ENCODE results near the gene RUNX3. TPM values are rescaled to one million over a fixed set of nuclear protein-coding genes. Genes with fewer than 3 reads are reported as not detected.
A peak's percentile ranks its signal among the peaks of the same experiment; 100 is the strongest.

Gene RUNX3
- total and polyA plus RNA-seq, 2 of the 8 experiments (the other 6 are each of a cell fraction or from before 2014, with no cell fraction given): 0.62 to 0.82 TPM

DNA sequence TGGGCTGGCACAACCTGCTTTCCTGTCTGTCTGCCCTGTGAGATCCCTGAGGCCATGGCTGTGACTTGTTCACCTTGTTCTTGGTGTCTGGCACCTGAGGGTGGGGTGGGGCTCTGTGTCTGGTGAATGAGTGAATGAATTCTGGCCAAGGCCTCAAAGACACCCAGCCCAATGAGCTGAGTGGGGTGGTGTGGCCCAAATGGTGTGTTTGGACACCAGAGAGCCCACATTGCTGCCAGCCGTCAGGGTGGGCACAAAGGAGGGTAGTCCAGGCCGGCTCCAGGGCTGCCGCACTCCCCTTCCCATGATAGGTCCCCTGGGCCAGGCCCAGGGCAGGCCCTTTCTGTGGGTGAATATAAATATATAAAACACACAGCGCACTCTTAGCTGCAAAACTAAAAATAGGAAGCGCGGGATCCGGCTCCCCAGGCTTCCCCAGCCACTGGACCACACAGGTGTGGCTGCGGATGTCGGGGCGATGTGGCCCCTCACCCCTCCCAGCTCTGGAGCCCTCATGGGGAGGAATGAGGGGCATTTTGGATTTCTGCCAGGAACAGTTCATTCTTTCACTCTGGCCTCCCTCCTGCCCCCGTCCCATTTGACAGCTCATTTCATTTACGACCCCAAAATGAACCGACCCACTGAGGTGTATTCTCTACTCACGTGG, 33.3 kb downstream of the RUNX3 start:
- H3K79me1 ChIP-seq (ENCODE audit: low read depth, low read length): no peaks in the 10 kb centered on the region
- POLR2A ChIA-PET (ENCODE audit: partially characterized antibody): interaction anchor here (0.5 kb wide), 1 partner anchor 172 kb away, joined by 3 read pairs; no protein-coding TSS in a partner anchor
- no peak overlapping the region for H3K4ac ChIP-seq (replicated peaks; ENCODE audit: insufficient read length, low read depth, low read length)
- no peak overlapping the region for H2AFZ ChIP-seq (ENCODE audit: low read length)
- H3K4me3 ChIP-seq (ENCODE audit: extremely low read depth in 1 of 4, insufficient read depth in 2 of 4, low read depth in 3 of 4, low read length in 4 of 4): no peak overlapping the region
- no peak overlapping the region for H4K5ac ChIP-seq (ENCODE audit: insufficient read length, low read depth, low read length)
- H3K9me3 ChIP-seq (ENCODE audit: insufficient read depth in 2 of 2, low read depth in 1 of 2, low read length in 1 of 2): peaks cover 11 to 13% of the 10 kb centered on the region in 2 experiments
- CTCF ChIA-PET (ENCODE audit: partially characterized antibody): interaction anchor here (0.6 to 4.6 kb wide), 22 partner anchors 9 to 310 kb away, joined by 3 to 69 read pairs (median 5); no protein-coding TSS in a partner anchor
- no peak for FAIRE-seq
- no peak overlapping the region for H2BK15ac ChIP-seq (ENCODE audit: low read length)
- no peak overlapping the region; the same call in 1 of the 2 replicates for H4K8ac ChIP-seq (ENCODE audit: extremely low read depth, insufficient read depth, low read length)
- no peak overlapping the region for H3K9ac ChIP-seq (replicated peaks in 1 of 4; ENCODE audit: extremely low read depth in 1 of 4, low read depth in 3 of 4, low read length in 3 of 4)
- no peaks in the 10 kb centered on the region for H3K27me3 ChIP-seq (replicated peaks in 1 of 4; ENCODE audit: control insufficient read depth in 3 of 4, extremely low read depth in 1 of 4, insufficient read depth in 3 of 4, low read length in 3 of 4)
- H2BK5ac ChIP-seq (ENCODE audit: low read depth, low read length): no peak overlapping the region
- no peaks in the 10 kb centered on the region for H4K20me1 ChIP-seq (replicated peaks in 1 of 2; ENCODE audit: control insufficient read depth in 1 of 2, insufficient read depth in 2 of 2, low read length in 2 of 2)
- WGBS, 2 experiments (ENCODE audit: extremely low coverage in 1 of 2, insufficient coverage in 1 of 2, insufficient read length in 1 of 2, insufficient replicate concordance in 2 of 2, low coverage in 1 of 2, low lambda C conversion rate in 2 of 2, missing lambda C conversion rate in 1 of 2): 94% methylated on average over 14 of the region's 14 CpGs; no CpG with 5 or more reads in 1 of the 2 experiments
- H3K4me2 ChIP-seq (ENCODE audit: insufficient read depth in 1 of 2, low read depth in 2 of 2, low read length in 2 of 2): no peak overlapping the region
- H3K56ac ChIP-seq (replicated peaks; ENCODE audit: insufficient read length, low read depth, low read length): no peak overlapping the region
- peak in 1 of 2 experiments; percentile 33 for DNase-seq (ENCODE audit: low read depth in 1 of 2, low spot score in 2 of 2)
- H3K14ac ChIP-seq (ENCODE audit: insufficient read length): no peak overlapping the region
- H2BK12ac ChIP-seq (ENCODE audit: low read depth, low read length): no peak overlapping the region
- H3K27ac ChIP-seq (ENCODE audit: low read depth, low read length): no peak overlapping the region
- H3K79me2 ChIP-seq (ENCODE audit: control insufficient read depth in 1 of 2, insufficient read depth in 2 of 2, low read length in 2 of 2): no peaks in the 10 kb centered on the region
- no peak overlapping the region for H4K91ac ChIP-seq (replicated peaks; ENCODE audit: insufficient read length, low read length)
- no peak overlapping the region for H2AK5ac ChIP-seq (ENCODE audit: low read depth, low read length)
- no peaks in the 10 kb centered on the region; a peak in 1 of 7 replicates for H3K4me1 ChIP-seq (replicated peaks in 1 of 4; ENCODE audit: control insufficient read depth in 3 of 4, insufficient read depth in 4 of 4, low read length in 3 of 4)
- H3K23ac ChIP-seq (ENCODE audit: insufficient read length): no peak overlapping the region
- no peak overlapping the region for H2BK120ac ChIP-seq (replicated peaks; ENCODE audit: low read depth, low read length)
- H3K18ac ChIP-seq (ENCODE audit: extremely low read depth, low read length): no peak overlapping the region
- no peaks in the 10 kb centered on the region for H3K23me2 ChIP-seq (ENCODE audit: low read depth, low read length)
- H3K36me3 ChIP-seq (ENCODE audit: control insufficient read depth in 2 of 4, insufficient read depth in 4 of 4, low read length in 3 of 4): no peaks in the 10 kb centered on the region
- H2BK20ac ChIP-seq (ENCODE audit: low read length): no peak overlapping the region
- TF ChIP-seq POU5F1 (IDR thresholded peaks at IDR 0.05; ENCODE audit: low read depth, low read length) (no peak), RFX5 (IDR thresholded peaks at IDR 0.05; ENCODE audit: borderline replicate concordance, low read depth, low read length) (no peak), SIX5 (IDR thresholded peaks at IDR 0.05; ENCODE audit: low read depth, low read length) (no peak), RNF2 (IDR thresholded peaks at IDR 0.05; ENCODE audit: borderline replicate concordance, low read depth, low read length, missing control alignments, poor library complexity, severe bottlenecking) (no peak), BACH1 (IDR thresholded peaks at IDR 0.05; ENCODE audit: low read length) (no peak)
- TF ChIP-seq, protein P1, sequence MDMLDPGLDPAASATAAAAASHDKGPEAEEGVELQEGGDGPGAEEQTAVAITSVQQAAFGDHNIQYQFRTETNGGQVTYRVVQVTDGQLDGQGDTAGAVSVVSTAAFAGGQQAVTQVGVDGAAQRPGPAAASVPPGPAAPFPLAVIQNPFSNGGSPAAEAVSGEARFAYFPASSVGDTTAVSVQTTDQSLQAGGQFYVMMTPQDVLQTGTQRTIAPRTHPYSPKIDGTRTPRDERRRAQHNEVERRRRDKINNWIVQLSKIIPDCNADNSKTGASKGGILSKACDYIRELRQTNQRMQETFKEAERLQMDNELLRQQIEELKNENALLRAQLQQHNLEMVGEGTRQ (IDR thresholded peaks at IDR 0.05; ENCODE audit: low read length): no peak
- TF ChIP-seq, protein P2, sequence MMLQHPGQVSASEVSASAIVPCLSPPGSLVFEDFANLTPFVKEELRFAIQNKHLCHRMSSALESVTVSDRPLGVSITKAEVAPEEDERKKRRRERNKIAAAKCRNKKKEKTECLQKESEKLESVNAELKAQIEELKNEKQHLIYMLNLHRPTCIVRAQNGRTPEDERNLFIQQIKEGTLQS (IDR thresholded peaks at IDR 0.05; ENCODE audit: insufficient read depth, low read depth, low read length): no peak
- TF ChIP-seq, protein P3, sequence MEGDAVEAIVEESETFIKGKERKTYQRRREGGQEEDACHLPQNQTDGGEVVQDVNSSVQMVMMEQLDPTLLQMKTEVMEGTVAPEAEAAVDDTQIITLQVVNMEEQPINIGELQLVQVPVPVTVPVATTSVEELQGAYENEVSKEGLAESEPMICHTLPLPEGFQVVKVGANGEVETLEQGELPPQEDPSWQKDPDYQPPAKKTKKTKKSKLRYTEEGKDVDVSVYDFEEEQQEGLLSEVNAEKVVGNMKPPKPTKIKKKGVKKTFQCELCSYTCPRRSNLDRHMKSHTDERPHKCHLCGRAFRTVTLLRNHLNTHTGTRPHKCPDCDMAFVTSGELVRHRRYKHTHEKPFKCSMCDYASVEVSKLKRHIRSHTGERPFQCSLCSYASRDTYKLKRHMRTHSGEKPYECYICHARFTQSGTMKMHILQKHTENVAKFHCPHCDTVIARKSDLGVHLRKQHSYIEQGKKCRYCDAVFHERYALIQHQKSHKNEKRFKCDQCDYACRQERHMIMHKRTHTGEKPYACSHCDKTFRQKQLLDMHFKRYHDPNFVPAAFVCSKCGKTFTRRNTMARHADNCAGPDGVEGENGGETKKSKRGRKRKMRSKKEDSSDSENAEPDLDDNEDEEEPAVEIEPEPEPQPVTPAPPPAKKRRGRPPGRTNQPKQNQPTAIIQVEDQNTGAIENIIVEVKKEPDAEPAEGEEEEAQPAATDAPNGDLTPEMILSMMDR (IDR thresholded peaks at IDR 0.05; ENCODE audit: control extremely low read depth in 1 of 3, insufficient read depth in 1 of 3, low read depth in 1 of 3, low read length in 3 of 3): no peak

All from H1 (cell line).